Chondrocyte (in vitro differentiated cells): ENCODE measurements around the gene BDNF. TPM values are rescaled to one million over a fixed set of nuclear protein-coding genes. Genes with fewer than 3 reads are reported as not detected.

Experiments
- DNase-seq: peaks from one replicate; pipeline ENCODE4 v3.0.0; 2021; ENCODE audit warnings: mixed read lengths, low spot score
- H3K27ac Mint-ChIP-seq: one replicate; pipeline ENCODE4 v1.8.0; 2021; ENCODE audit warnings: mild to moderate bottlenecking, moderate library complexity, mixed read lengths; ENCODE audit not compliant: unreplicated experiment
- H3K27me3 Mint-ChIP-seq: 2 replicates; pipeline ENCODE4 v1.8.0; 2021; ENCODE audit warnings: low read depth, mixed read lengths
- H3K36me3 Mint-ChIP-seq: 2 replicates; pipeline ENCODE4 v1.8.0; 2021; ENCODE audit warnings: low read depth, mixed read lengths
- H3K4me1 Mint-ChIP-seq: 2 replicates; pipeline ENCODE4 v1.8.0; 2021; ENCODE audit warnings: low read depth, mild to moderate bottlenecking, mixed read lengths
- H3K4me3 Mint-ChIP-seq: one replicate; pipeline ENCODE4 v1.8.0; 2021; ENCODE audit warnings: mild to moderate bottlenecking, moderate library complexity, mixed read lengths; ENCODE audit not compliant: unreplicated experiment
- H3K9me3 Mint-ChIP-seq: 2 replicates; pipeline ENCODE4 v1.8.0; 2021; ENCODE audit warnings: low read depth, mixed read lengths
- total RNA-seq: library from RNA; stranded (reverse); gene quantifications from 3 replicates; pipeline ENCODE4 v1.2.1, GENCODE V29; 2021
- TF ChIP-seq, protein P1 (sequence below): fragments of 200-600 bp; sonication (generic); IDR thresholded peaks from 2 replicates; pipeline ENCODE4 v1.5.0; 2021; ENCODE audit warnings: antibody characterized with exemption, mild to moderate bottlenecking, moderate library complexity

BDNF gene
- total RNA-seq, 1 donor from 2014 or later: 4.1 TPM

DNA sequence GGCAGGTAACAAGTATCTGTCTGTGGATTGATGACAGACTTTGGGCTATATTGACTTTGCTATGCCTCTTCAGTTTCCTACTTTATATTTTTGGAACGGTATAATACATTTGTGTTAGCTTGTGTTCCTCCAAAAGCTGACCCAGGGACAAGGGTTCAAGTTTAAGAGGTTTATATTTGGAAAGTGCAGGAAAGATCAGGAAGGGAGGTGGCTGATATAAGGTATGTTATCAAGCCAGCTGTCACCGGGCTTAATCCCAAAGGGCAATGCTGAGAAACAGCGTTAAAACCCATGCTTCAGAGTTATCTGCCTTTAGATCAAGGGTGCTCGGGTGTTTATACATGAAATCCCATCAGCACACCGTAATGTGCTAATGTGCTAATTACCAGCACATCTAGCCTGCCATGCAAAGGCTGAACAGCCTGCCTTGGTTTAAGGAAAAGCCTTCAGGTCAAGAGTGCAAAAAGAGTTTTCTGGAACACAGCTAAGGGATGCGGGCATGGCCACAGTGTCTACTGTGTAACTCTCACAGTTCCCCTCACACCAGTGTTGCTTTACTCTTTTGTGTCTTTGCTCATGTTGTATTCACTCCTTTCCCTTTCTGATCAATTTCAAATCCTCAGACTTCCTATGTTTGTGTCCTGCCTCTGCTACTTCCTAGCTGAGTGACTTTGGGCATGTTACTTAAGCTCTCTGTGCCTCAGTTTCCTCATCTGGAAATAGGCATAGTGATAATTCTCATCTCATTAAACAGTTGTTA lies 77.5 kb downstream of the BDNF start:
- peaks cover 2% of the 10 kb centered on the region for H3K36me3 Mint-ChIP-seq
- DNase-seq: no peak
- TF ChIP-seq, protein P1, sequence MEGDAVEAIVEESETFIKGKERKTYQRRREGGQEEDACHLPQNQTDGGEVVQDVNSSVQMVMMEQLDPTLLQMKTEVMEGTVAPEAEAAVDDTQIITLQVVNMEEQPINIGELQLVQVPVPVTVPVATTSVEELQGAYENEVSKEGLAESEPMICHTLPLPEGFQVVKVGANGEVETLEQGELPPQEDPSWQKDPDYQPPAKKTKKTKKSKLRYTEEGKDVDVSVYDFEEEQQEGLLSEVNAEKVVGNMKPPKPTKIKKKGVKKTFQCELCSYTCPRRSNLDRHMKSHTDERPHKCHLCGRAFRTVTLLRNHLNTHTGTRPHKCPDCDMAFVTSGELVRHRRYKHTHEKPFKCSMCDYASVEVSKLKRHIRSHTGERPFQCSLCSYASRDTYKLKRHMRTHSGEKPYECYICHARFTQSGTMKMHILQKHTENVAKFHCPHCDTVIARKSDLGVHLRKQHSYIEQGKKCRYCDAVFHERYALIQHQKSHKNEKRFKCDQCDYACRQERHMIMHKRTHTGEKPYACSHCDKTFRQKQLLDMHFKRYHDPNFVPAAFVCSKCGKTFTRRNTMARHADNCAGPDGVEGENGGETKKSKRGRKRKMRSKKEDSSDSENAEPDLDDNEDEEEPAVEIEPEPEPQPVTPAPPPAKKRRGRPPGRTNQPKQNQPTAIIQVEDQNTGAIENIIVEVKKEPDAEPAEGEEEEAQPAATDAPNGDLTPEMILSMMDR: no peak

DNA sequence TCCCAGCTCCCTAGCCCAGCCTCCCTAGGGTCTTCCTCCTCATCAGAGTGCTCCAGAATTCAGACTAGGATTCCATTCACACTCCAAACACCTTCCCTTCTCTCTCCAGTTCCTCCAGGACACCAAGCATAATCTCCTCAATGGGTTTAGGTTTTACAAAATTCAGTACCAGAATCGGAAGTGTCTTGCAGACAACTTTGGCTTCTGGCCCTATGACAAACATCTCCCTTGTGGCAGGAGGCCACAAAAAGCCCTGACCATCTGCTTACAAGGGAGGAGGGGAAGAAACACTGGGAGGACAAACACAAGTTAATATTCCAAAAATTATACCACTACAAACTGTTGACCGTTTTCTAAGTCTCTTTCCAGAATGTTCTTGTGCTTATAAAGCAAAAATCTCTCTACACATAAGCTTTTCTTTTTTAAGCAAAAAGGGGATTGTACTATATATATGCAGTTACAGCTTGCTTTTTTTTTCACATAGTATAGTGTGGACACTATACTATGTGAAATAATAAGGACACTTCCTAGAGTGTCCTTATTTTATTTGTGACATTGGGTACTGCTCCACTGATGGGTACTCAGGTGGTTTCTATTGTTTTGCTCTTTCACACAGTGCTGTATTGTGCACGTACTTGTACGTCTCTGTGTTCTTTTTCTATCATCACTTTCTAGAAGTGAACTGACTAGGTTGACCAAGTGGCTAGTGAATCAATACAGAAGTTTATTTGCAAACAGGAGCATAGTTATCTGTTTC lies 78.7 kb downstream of the BDNF start:
- no peak for DNase-seq

More for the DNA sequence above, 77.5 kb downstream of the BDNF start:
- H3K27ac Mint-ChIP-seq: no peak overlapping the region
- no peaks in the 10 kb centered on the region for H3K4me1 Mint-ChIP-seq
- H3K4me3 Mint-ChIP-seq: no peak overlapping the region
- H3K9me3 Mint-ChIP-seq: no peaks in the 10 kb centered on the region
- peaks cover 23% of the 10 kb centered on the region for H3K27me3 Mint-ChIP-seq

DNA sequence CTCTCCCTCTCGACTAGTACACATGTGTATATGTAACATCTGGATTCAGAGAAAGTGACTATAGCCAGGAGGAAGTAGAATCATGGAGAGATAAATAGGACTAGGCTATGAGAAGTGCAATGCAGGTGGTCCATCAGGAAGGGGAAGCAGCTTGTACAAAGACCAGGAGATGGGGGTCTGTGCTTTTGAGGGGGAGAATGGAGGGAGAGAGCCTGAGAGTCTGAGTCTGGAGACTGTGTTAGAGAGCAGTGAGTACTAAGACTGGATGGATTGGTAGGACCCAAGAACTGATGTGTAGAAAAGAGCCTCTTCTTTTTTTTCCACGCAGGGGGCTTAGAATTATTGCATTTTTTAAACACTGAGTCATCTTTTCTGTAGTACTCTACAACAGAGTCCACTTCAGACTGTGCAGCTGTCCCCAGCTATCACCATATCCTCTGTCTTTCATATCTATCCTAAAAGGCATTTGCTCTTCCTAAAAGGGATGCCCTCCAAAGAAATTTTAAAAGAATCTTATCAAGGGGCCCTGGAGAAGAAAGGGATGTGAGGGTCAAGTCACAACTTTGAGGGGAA lies 80.4 kb downstream of the BDNF start:
- H3K36me3 Mint-ChIP-seq: peaks cover 2% of the 10 kb centered on the region
- TF ChIP-seq, protein P1: no peak
- DNase-seq: no peak
- no peaks in the 10 kb centered on the region for H3K4me1 Mint-ChIP-seq
- H3K27ac Mint-ChIP-seq: no peak overlapping the region
- H3K9me3 Mint-ChIP-seq: no peaks in the 10 kb centered on the region
- peaks cover 11% of the 10 kb centered on the region for H3K27me3 Mint-ChIP-seq
- H3K4me3 Mint-ChIP-seq: no peak overlapping the region

More for the DNA sequence above, 78.7 kb downstream of the BDNF start:
- Mint-ChIP-seq H3K36me3 (peaks cover 2% of the 10 kb centered on the region), H3K9me3 (no peaks in the 10 kb centered on the region), H3K27ac (no peak overlapping the region), H3K4me1 (no peaks in the 10 kb centered on the region), H3K27me3 (peaks cover 20% of the 10 kb centered on the region), H3K4me3 (no peak overlapping the region)
- TF ChIP-seq, protein P1: no peak

DNA sequence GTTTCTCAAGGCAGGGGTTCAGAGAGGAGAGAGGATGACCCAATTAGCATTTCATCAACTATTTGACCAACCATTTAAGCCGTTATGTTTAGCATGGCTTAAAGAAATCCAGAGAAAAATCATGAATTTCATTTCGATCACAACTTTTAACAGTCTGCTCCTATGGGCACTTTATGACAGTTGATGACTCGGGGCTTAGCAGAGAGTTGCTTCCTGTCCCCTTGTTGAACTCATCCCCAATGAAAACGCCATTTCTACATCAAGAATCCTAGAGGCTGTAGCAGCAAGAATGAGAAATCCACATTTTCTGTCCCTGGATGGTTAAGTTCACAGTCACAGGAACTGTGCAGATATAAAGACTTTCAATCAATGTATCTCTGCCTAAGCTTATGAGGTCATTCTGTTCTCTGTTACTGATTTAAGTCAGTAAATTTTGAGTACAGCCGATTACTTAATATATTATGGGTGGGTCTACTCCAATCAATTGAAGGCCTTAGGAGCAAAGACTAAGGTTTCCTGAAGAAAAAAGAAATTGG lies 81.1 kb downstream of the BDNF start:
- Mint-ChIP-seq H3K9me3 (no peaks in the 10 kb centered on the region), H3K36me3 (peaks cover 2% of the 10 kb centered on the region), H3K4me1 (no peaks in the 10 kb centered on the region), H3K4me3 (no peak overlapping the region), H3K27me3 (peaks cover 9% of the 10 kb centered on the region), H3K27ac (no peak overlapping the region)
- TF ChIP-seq, protein P1: no peak
- no peak for DNase-seq

DNA sequence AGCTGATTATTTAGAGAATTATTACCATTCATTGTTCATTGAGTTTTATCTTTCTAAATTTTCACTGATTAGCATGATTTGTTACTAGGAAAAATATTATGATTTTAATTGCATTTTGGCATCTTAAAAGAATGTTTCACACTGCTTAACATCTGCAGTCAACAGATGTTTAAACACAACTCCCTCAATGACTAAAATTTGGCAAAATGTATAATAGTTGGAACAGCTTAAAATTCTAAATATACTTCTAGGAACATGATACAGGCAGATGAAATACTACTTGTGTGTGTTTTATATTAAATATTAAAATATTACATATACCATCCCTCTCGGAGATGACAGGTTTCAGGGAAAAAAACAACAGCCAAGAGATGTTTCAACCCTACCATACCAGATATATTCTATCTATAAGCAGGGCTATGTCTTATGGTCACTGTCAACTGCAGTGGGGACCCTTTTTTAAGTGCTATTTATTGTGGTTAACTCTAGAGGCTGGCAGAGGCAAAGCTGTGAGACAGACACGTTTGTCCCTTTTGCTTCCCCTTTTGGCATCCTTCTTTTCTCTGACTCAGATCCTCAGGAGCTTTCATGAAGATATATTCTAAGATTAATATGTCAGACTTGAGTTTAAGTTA lies 81.9 kb downstream of the BDNF start:
- Mint-ChIP-seq H3K4me1 (no peaks in the 10 kb centered on the region), H3K27me3 (peaks cover 6% of the 10 kb centered on the region), H3K27ac (no peak overlapping the region), H3K4me3 (no peak overlapping the region), H3K36me3 (no peaks in the 10 kb centered on the region), H3K9me3 (no peaks in the 10 kb centered on the region)
- DNase-seq: no peak
- TF ChIP-seq, protein P1: no peak
